ENCODE data around the gene PDHX.

GRCh38 chr11:35009944-35010342 lies 93.5 kb downstream of the PDHX start:
- no peak for TF ChIP-seq ZFP30 (CRISPR knock-in tag; IDR thresholded peaks at IDR 0.05)
- TF ChIP-seq, protein P1, sequence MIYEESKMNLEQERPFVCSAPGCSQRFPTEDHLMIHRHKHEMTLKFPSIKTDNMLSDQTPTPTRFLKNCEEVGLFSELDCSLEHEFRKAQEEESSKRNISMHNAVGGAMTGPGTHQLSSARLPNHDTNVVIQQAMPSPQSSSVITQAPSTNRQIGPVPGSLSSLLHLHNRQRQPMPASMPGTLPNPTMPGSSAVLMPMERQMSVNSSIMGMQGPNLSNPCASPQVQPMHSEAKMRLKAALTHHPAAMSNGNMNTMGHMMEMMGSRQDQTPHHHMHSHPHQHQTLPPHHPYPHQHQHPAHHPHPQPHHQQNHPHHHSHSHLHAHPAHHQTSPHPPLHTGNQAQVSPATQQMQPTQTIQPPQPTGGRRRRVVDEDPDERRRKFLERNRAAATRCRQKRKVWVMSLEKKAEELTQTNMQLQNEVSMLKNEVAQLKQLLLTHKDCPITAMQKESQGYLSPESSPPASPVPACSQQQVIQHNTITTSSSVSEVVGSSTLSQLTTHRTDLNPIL (CRISPR knock-in tag; IDR thresholded peaks at IDR 0.05; ENCODE audit: low read depth), result no peak
- TF ChIP-seq ARNTL (CRISPR knock-in tag; IDR thresholded peaks at IDR 0.05; ENCODE audit: borderline replicate concordance, low read depth), result no peak
- TF ChIP-seq, protein P2, sequence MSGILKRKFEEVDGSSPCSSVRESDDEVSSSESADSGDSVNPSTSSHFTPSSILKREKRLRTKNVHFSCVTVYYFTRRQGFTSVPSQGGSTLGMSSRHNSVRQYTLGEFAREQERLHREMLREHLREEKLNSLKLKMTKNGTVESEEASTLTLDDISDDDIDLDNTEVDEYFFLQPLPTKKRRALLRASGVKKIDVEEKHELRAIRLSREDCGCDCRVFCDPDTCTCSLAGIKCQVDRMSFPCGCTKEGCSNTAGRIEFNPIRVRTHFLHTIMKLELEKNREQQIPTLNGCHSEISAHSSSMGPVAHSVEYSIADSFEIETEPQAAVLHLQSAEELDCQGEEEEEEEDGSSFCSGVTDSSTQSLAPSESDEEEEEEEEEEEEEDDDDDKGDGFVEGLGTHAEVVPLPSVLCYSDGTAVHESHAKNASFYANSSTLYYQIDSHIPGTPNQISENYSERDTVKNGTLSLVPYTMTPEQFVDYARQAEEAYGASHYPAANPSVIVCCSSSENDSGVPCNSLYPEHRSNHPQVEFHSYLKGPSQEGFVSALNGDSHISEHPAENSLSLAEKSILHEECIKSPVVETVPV (CRISPR knock-in tag; IDR thresholded peaks at IDR 0.05), result no peak
- TF ChIP-seq, protein P3, sequence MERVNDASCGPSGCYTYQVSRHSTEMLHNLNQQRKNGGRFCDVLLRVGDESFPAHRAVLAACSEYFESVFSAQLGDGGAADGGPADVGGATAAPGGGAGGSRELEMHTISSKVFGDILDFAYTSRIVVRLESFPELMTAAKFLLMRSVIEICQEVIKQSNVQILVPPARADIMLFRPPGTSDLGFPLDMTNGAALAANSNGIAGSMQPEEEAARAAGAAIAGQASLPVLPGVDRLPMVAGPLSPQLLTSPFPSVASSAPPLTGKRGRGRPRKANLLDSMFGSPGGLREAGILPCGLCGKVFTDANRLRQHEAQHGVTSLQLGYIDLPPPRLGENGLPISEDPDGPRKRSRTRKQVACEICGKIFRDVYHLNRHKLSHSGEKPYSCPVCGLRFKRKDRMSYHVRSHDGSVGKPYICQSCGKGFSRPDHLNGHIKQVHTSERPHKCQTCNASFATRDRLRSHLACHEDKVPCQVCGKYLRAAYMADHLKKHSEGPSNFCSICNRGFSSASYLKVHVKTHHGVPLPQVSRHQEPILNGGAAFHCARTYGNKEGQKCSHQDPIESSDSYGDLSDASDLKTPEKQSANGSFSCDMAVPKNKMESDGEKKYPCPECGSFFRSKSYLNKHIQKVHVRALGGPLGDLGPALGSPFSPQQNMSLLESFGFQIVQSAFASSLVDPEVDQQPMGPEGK (CRISPR knock-in tag; IDR thresholded peaks at IDR 0.05; ENCODE audit: borderline replicate concordance), result no peak
- TF ChIP-seq ESRRG (CRISPR knock-in tag; IDR thresholded peaks at IDR 0.05), result no peak
- no peak for TF ChIP-seq OSR1 (CRISPR knock-in tag; IDR thresholded peaks at IDR 0.05)
- no peak for TF ChIP-seq PPARA (CRISPR knock-in tag; IDR thresholded peaks at IDR 0.05; ENCODE audit: borderline replicate concordance)
- no peak for TF ChIP-seq GLIS3 (CRISPR knock-in tag; IDR thresholded peaks at IDR 0.05)
